ENCODE results near the gene LINGO3. TPM values are rescaled to one million over a fixed set of nuclear protein-coding genes. Genes with fewer than 3 reads are reported as not detected.

Gene LINGO3
- total RNA-seq, 1 experiment from 2014 or later, result 2.0 TPM

DNA sequence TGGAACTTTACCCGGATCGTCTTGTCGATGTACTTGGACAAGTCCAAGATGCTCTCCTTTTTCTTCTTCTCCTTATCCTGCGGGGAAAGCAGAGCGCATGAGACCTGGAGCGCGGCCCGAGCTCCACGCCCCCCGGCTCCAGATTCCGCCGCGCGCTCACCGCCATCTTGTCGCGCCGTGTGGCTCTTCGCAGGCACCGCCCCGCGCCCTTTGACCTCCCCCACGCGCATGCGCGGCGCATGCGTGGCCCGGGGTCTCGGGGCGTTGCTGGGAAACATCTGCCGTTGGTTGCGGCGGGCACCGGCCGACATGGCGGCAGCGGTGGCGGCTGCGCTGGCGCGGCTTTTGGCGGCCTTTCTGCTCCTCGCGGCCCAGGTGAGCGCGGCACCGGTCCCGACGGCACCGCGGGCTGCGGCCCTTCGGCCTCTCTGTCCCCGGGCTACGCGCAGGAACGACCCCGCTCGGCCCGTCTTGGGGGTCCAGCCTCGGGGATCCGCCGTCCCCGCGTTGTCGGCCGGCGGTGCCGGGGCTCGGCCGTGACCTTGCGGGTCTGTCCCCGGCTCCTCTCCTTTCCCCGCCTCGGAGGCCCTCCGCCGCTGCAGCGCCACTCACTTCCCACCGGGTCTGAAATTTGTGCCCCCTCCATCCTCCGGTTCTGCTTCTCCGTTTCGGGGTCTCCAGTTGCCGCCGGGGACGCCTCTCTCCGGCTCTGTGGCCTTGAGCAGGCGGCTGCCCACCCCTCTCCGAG is 20.6 kb upstream of the LINGO3 start, which contains the start of the genes LSM7 and SPPL2B (continued):
- TF ChIP-seq, protein P1, sequence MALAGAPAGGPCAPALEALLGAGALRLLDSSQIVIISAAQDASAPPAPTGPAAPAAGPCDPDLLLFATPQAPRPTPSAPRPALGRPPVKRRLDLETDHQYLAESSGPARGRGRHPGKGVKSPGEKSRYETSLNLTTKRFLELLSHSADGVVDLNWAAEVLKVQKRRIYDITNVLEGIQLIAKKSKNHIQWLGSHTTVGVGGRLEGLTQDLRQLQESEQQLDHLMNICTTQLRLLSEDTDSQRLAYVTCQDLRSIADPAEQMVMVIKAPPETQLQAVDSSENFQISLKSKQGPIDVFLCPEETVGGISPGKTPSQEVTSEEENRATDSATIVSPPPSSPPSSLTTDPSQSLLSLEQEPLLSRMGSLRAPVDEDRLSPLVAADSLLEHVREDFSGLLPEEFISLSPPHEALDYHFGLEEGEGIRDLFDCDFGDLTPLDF (CRISPR knock-in tag; IDR thresholded peaks at IDR 0.05), result peak; percentile 13; the same call in 1 of the 2 replicates
- no peak for TF ChIP-seq GRHL2 (CRISPR knock-in tag; IDR thresholded peaks at IDR 0.05; ENCODE audit: insufficient replicate concordance, severe bottlenecking)
- TF ChIP-seq, protein P2, sequence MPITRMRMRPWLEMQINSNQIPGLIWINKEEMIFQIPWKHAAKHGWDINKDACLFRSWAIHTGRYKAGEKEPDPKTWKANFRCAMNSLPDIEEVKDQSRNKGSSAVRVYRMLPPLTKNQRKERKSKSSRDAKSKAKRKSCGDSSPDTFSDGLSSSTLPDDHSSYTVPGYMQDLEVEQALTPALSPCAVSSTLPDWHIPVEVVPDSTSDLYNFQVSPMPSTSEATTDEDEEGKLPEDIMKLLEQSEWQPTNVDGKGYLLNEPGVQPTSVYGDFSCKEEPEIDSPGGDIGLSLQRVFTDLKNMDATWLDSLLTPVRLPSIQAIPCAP (CRISPR knock-in tag; IDR thresholded peaks at IDR 0.05), result no peak
- TF ChIP-seq, protein P3, sequence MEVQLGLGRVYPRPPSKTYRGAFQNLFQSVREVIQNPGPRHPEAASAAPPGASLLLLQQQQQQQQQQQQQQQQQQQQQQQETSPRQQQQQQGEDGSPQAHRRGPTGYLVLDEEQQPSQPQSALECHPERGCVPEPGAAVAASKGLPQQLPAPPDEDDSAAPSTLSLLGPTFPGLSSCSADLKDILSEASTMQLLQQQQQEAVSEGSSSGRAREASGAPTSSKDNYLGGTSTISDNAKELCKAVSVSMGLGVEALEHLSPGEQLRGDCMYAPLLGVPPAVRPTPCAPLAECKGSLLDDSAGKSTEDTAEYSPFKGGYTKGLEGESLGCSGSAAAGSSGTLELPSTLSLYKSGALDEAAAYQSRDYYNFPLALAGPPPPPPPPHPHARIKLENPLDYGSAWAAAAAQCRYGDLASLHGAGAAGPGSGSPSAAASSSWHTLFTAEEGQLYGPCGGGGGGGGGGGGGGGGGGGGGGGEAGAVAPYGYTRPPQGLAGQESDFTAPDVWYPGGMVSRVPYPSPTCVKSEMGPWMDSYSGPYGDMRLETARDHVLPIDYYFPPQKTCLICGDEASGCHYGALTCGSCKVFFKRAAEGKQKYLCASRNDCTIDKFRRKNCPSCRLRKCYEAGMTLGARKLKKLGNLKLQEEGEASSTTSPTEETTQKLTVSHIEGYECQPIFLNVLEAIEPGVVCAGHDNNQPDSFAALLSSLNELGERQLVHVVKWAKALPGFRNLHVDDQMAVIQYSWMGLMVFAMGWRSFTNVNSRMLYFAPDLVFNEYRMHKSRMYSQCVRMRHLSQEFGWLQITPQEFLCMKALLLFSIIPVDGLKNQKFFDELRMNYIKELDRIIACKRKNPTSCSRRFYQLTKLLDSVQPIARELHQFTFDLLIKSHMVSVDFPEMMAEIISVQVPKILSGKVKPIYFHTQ (CRISPR knock-in tag; IDR thresholded peaks at IDR 0.05), result no peak
- TF ChIP-seq FOXP1 (CRISPR knock-in tag; IDR thresholded peaks at IDR 0.05; ENCODE audit: borderline replicate concordance), result 0 out of 2 replicates have a peak, but pooled peaks have one; percentile 17
- peak; percentile 80; the same call in 1 of the 2 replicates for TF ChIP-seq MAX (CRISPR knock-in tag; IDR thresholded peaks at IDR 0.05)
- TF ChIP-seq NR1H2 (CRISPR knock-in tag; IDR thresholded peaks at IDR 0.05), result no peak
- no peak for TF ChIP-seq PRDM15 (CRISPR knock-in tag; IDR thresholded peaks at IDR 0.05)
- peak; percentile 93 for TF ChIP-seq FOXK1 (CRISPR knock-in tag; IDR thresholded peaks at IDR 0.05)
- TF ChIP-seq CREM (CRISPR knock-in tag; IDR thresholded peaks at IDR 0.05), result no peak
- peak; percentile 88 for TF ChIP-seq HMGXB4 (CRISPR knock-in tag; IDR thresholded peaks at IDR 0.05)
- no peak for TF ChIP-seq GTF2I (CRISPR knock-in tag; conservative IDR thresholded peaks at IDR 0.05)
- TF ChIP-seq, protein P4, sequence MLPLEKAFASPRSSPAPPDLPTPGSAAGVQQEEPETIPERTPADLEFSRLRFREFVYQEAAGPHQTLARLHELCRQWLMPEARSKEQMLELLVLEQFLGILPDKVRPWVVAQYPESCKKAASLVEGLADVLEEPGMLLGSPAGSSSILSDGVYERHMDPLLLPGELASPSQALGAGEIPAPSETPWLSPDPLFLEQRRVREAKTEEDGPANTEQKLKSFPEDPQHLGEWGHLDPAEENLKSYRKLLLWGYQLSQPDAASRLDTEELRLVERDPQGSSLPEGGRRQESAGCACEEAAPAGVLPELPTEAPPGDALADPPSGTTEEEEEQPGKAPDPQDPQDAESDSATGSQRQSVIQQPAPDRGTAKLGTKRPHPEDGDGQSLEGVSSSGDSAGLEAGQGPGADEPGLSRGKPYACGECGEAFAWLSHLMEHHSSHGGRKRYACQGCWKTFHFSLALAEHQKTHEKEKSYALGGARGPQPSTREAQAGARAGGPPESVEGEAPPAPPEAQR (CRISPR knock-in tag; IDR thresholded peaks at IDR 0.05), result no peak
- TF ChIP-seq, protein P5, sequence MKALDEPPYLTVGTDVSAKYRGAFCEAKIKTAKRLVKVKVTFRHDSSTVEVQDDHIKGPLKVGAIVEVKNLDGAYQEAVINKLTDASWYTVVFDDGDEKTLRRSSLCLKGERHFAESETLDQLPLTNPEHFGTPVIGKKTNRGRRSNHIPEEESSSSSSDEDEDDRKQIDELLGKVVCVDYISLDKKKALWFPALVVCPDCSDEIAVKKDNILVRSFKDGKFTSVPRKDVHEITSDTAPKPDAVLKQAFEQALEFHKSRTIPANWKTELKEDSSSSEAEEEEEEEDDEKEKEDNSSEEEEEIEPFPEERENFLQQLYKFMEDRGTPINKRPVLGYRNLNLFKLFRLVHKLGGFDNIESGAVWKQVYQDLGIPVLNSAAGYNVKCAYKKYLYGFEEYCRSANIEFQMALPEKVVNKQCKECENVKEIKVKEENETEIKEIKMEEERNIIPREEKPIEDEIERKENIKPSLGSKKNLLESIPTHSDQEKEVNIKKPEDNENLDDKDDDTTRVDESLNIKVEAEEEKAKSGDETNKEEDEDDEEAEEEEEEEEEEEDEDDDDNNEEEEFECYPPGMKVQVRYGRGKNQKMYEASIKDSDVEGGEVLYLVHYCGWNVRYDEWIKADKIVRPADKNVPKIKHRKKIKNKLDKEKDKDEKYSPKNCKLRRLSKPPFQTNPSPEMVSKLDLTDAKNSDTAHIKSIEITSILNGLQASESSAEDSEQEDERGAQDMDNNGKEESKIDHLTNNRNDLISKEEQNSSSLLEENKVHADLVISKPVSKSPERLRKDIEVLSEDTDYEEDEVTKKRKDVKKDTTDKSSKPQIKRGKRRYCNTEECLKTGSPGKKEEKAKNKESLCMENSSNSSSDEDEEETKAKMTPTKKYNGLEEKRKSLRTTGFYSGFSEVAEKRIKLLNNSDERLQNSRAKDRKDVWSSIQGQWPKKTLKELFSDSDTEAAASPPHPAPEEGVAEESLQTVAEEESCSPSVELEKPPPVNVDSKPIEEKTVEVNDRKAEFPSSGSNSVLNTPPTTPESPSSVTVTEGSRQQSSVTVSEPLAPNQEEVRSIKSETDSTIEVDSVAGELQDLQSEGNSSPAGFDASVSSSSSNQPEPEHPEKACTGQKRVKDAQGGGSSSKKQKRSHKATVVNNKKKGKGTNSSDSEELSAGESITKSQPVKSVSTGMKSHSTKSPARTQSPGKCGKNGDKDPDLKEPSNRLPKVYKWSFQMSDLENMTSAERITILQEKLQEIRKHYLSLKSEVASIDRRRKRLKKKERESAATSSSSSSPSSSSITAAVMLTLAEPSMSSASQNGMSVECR (CRISPR knock-in tag; IDR thresholded peaks at IDR 0.05; ENCODE audit: borderline replicate concordance), result peak; percentile 62
- TF ChIP-seq ZBTB21 (CRISPR knock-in tag; IDR thresholded peaks at IDR 0.05; ENCODE audit: borderline replicate concordance), result peak; percentile 39; the same call in 1 of the 2 replicates
- TF ChIP-seq TP53 (CRISPR knock-in tag; IDR thresholded peaks at IDR 0.05), result no peak
- 0 out of 2 replicates have a peak, but pooled peaks have one; percentile 5 for TF ChIP-seq ZNF416 (CRISPR knock-in tag; IDR thresholded peaks at IDR 0.05)
- TF ChIP-seq ZNF121 (CRISPR knock-in tag; IDR thresholded peaks at IDR 0.05), result no peak
- no peak for TF ChIP-seq NFE2L1 (CRISPR knock-in tag; IDR thresholded peaks at IDR 0.05)
- TF ChIP-seq MYBL2 (CRISPR knock-in tag; IDR thresholded peaks at IDR 0.05), result no peak; the same call in 1 of the 2 replicates
